Upper lobe of right lung (tissue), 1 donor: ENCODE measurements around the gene DAPP1. TPM values are rescaled to one million over a fixed set of nuclear protein-coding genes. Genes with fewer than 3 reads are reported as not detected.
A peak's percentile ranks its signal among the peaks of the same experiment; 100 is the strongest.

Experiments used
- ATAC-seq: fragments of 200-7000 bp; cut with Tn5 transposase; one replicate; pipeline ENCODE4 v1.9.1; 2020; ENCODE audit warnings: mild to moderate bottlenecking, moderate library complexity
- DNase-seq: peaks from one replicate; pipeline ENCODE4 v3.0.0-alpha.2; 2020
- H3K27ac ChIP-seq: fragments of 200-600 bp; one replicate; pipeline ENCODE4 v1.8.0; 2022
- H3K27me3 ChIP-seq: fragments of 200-600 bp; one replicate; pipeline ENCODE4 v1.8.0; 2022; ENCODE audit warnings: mild to moderate bottlenecking
- H3K36me3 ChIP-seq: fragments of 200-600 bp; one replicate; pipeline ENCODE4 v1.8.0; 2022
- H3K4me1 ChIP-seq: fragments of 200-600 bp; one replicate; pipeline ENCODE4 v1.8.0; 2022
- H3K4me3 ChIP-seq: fragments of 200-600 bp; one replicate; pipeline ENCODE4 v1.8.0; 2022; ENCODE audit warnings: mild to moderate bottlenecking
- H3K9me3 ChIP-seq: fragments of 200-600 bp; one replicate; pipeline ENCODE4 v1.8.0; 2022
- intact Hi-C: fragments of 100-400 bp; cut with DNase I; formaldehyde crosslinking; loops from one replicate; pipeline ENCODE4 v1.11.0; 2022
- total RNA-seq: library from RNA; stranded (reverse); fragmentation: NEBNext Ultra II Directional; extraction: Animal tissue kit (Norgen Biotek cat#: 25700); gene quantifications from one replicate; pipeline ENCODE4 v1.2.1, GENCODE V29; 2021
- TF ChIP-seq, protein P1 (sequence below): fragments of 200-600 bp; IDR thresholded peaks from one replicate; pipeline ENCODE4 v1.8.0; 2022; ENCODE audit warnings: antibody characterized with exemption
- donor health status: DM: no; HTN: yes; CAD: no; lungs with severe emphysema.

The DAPP1 gene
- total RNA-seq, 1 donor from 2014 or later: 8.9 TPM

DNA sequence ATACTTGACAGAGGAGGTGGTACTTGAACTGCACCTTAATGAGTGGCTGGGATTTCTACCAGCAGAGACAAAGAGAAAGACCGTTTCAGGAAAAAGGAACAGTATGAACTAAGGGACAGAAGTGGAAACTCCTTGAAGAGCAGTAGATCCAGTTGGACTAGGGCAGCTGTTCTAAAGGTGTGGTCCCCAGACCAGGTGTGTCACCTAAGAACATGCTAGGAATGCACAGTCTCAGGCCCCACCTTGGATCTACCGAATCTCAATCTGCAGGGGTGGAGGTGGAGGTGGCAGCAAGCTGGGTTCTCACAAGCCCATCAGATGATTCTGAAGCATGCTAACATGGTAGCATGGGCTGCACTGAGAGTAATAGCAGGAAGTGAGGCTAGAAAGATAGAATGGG, 22.3 kb downstream of the DAPP1 start:
- no peak overlapping the region for H3K4me3 ChIP-seq
- intact Hi-C loops: no loop called here
- no peaks in the 10 kb centered on the region for H3K27me3 ChIP-seq
- H3K9me3 ChIP-seq: no peaks in the 10 kb centered on the region
- H3K36me3 ChIP-seq: no peaks in the 10 kb centered on the region
- no peaks in the 10 kb centered on the region for H3K4me1 ChIP-seq
- TF ChIP-seq, protein P1, sequence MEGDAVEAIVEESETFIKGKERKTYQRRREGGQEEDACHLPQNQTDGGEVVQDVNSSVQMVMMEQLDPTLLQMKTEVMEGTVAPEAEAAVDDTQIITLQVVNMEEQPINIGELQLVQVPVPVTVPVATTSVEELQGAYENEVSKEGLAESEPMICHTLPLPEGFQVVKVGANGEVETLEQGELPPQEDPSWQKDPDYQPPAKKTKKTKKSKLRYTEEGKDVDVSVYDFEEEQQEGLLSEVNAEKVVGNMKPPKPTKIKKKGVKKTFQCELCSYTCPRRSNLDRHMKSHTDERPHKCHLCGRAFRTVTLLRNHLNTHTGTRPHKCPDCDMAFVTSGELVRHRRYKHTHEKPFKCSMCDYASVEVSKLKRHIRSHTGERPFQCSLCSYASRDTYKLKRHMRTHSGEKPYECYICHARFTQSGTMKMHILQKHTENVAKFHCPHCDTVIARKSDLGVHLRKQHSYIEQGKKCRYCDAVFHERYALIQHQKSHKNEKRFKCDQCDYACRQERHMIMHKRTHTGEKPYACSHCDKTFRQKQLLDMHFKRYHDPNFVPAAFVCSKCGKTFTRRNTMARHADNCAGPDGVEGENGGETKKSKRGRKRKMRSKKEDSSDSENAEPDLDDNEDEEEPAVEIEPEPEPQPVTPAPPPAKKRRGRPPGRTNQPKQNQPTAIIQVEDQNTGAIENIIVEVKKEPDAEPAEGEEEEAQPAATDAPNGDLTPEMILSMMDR: no peak
- ATAC-seq: peak; percentile 82
- no peak for DNase-seq
- H3K27ac ChIP-seq: no peak overlapping the region

DNA sequence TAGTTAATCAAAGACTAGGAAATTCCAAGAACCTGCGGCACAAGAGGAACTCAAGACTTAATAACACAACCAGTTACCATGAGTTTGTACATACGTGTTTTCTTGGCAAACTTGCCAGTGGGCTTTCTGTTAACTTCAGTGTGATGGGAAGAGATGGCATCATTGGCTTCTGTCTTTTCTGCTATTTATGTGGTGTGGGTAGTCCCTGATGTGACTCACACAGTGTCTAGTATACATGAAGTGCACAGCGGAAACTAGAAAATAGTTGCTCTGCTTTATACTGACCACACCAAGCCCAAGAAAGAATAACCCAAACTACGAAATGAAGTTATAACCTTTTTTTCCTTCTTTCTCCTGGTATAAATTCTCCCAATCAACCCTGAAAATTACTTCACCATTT, 24.5 kb downstream of the DAPP1 start:
- no peak for DNase-seq
- intact Hi-C loops: no loop called here
- no peaks in the 10 kb centered on the region for H3K4me1 ChIP-seq
- TF ChIP-seq, protein P1: no peak
- H3K27me3 ChIP-seq: no peaks in the 10 kb centered on the region
- ATAC-seq: no peak
- no peak overlapping the region for H3K27ac ChIP-seq
- no peak overlapping the region for H3K4me3 ChIP-seq
- H3K9me3 ChIP-seq: no peaks in the 10 kb centered on the region
- no peaks in the 10 kb centered on the region for H3K36me3 ChIP-seq

DNA sequence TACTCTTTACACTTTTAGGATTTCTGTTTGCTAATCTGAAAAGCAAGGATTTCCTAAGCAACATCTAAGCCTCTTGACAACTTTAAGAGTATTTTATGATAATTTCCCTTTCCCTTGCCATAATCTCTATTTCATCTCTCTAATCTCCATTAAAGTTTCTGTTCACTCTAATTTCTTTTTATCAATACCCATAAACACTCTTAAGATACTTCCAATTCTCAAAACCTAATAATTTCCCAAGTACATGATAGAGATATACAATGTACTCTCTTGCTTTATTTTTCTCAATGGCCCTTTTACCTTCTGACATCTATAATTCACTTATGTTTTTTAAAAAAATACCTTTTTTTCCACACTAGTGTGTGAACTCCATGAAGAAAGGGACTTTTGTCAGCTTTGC, 26.8 kb downstream of the DAPP1 start:
- no peak overlapping the region for H3K4me3 ChIP-seq
- H3K27me3 ChIP-seq: no peaks in the 10 kb centered on the region
- no peaks in the 10 kb centered on the region for H3K9me3 ChIP-seq
- H3K36me3 ChIP-seq: no peaks in the 10 kb centered on the region
- intact Hi-C loops: no loop called here
- DNase-seq (no peak), ATAC-seq (no peak)
- TF ChIP-seq, protein P1: no peak
- no peak overlapping the region for H3K27ac ChIP-seq
- H3K4me1 ChIP-seq: no peaks in the 10 kb centered on the region

DNA sequence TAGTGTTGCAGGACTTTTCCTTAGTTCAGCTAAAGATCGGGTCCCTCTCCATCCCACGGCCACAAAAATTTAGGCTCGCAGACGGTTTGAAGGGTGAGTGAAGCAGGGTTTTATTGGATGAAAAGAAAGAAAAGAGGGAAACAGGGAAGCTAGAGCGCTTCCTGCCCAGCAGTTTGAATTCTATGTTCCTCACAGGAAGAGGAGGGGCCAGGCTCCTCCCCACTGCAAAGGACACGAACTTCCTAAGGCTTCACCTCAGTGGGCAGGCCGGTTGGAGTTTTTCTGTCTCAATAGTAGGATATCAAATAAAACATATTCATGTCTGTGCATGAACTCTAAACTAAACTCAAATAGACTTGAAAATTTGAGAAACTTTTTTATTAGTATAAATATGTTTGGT, 27.4 kb downstream of the DAPP1 start:
- H3K4me1 ChIP-seq: no peaks in the 10 kb centered on the region
- H3K9me3 ChIP-seq: no peaks in the 10 kb centered on the region
- no peak overlapping the region for H3K27ac ChIP-seq
- H3K36me3 ChIP-seq: no peaks in the 10 kb centered on the region
- DNase-seq (no peak), ATAC-seq (no peak)
- TF ChIP-seq, protein P1: no peak
- H3K4me3 ChIP-seq: no peak overlapping the region
- H3K27me3 ChIP-seq: no peaks in the 10 kb centered on the region
- intact Hi-C loops: no loop called here

DNA sequence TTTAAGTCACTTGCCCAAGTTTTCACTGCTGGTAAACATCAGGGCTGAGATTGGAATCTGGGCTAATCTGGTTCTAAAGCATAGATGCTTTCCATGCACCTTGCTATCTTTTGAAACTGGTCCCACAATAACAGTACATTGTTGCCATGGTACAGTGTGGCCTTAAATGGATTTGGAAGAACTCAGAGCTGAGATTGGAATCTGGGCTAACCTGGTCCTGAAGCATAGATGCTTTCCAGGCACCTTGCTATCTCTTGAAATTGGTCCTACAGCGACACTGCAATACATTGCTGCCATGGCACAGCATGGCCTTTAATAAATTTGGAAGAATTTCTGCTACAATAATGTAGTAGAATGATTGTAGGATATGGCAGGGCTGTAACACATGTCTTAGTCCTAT, 28.6 kb downstream of the DAPP1 start:
- Histone ChIP-seq H3K4me1 (no peaks in the 10 kb centered on the region), H3K9me3 (no peaks in the 10 kb centered on the region), H3K4me3 (no peak overlapping the region), H3K27ac (no peak overlapping the region), H3K27me3 (no peaks in the 10 kb centered on the region), H3K36me3 (no peaks in the 10 kb centered on the region)
- DNase-seq: no peak
- intact Hi-C loops: no loop called here
- TF ChIP-seq, protein P1: no peak
- ATAC-seq: no peak
